ENCODE measurements around the gene CFAP58.

Gene CFAP58

GRCh38 chr10:104387130-104387888, 33.7 kb downstream of the CFAP58 start:
- DNase-seq = no peak

GRCh38 chr10:104388830-104389229, 35.2 kb downstream of the CFAP58 start:
- no peak for DNase-seq

DNA sequence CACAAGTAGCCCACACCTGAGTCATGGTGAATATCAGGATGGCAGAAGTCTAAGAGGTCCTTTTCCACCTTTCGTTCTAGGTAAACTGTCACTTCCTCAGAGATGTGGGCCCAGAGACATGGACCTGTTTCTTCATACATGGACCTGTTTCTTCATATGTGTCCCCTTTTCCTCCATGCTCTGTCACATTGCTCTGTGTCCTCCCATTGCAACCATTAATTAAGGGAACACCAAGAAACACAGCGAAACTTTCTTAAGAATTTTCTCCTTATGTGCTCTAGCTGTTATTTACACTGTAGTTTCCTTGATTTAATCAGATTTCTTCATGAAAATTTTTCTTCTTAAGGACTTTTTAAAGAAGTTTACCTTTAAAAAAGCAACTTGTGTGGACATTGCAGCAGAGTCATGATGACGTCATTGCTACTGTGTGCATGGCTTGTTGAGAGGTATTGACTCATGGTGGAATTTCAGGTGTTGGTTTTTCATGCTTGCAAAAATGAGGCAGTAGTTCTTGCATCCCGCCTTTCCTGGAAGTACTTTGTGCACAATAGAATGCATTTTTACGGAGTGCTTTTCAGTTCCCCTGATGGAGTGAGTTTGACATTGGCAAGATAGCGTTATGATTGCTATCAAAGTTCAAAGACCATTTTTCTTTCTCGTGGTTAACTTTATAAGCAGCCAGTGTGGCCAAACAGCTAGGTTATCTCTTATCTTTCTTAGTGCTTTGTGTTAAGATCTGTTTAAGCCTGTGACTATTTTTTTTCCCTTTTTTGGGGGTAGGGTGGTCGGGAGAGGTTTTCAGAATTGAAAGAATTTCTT, 37.7 kb downstream of the CFAP58 start:
- DNase-seq = no peak

DNA sequence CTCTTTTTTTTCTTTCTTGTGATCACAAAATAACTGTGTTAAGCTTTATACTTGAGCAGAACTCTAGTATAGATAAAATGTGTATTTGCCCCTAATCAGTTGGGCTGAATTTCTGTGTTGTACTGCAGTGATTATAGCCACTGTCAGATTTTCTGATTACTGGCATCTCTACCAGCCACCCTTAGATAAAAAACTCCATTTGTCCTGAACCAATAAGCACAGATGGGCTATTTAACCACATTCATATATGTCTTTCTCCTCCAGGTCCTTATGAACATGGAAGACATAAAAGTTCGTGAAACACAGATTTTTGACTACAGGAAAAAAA, 38.3 kb downstream of the CFAP58 start:
- no peak for DNase-seq

- no peak for DNase-seq
Measured at GRCh38 chr10:104393387-104393786, 39.8 kb downstream of the CFAP58 start.

DNA sequence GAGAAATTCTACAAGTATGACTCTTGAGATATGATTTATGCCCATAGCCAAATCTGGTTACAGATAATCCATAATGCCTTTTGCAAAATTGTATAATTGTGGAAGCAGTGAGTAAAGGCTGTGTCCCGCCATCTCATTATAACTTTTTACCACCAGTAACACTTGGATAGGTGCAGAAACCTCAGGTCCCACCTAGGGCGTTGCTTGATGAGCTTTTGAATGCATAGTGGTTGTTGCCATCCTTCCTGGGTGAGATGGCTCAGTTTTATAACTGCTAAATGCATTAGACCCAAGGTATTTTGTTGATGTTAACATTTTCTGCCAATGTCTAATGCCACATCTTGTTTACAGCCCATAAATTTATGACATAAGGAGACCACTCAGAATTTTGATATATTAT, 42.9 kb downstream of the CFAP58 start:
- DNase-seq = no peak

DNA sequence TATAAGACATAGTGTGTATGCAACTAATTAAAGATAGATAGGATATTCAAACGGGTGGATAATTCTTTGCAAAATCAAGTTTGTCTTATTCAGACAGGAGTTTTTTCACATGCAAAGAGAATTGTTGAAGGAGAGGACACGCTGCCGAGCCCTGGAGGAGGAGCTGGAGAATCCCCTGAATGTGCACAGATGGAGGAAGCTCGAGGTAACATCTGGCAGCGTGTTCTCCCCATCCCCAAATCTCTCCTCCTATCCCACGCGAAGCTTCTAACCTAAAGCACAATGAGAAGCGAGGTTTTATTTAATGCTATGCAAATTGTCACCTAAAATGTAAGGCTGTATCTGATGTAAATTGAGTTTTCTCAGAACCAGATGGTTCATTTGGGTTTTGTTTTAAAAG, 50.0 kb downstream of the CFAP58 start:
- DNase-seq = no peak

DNA sequence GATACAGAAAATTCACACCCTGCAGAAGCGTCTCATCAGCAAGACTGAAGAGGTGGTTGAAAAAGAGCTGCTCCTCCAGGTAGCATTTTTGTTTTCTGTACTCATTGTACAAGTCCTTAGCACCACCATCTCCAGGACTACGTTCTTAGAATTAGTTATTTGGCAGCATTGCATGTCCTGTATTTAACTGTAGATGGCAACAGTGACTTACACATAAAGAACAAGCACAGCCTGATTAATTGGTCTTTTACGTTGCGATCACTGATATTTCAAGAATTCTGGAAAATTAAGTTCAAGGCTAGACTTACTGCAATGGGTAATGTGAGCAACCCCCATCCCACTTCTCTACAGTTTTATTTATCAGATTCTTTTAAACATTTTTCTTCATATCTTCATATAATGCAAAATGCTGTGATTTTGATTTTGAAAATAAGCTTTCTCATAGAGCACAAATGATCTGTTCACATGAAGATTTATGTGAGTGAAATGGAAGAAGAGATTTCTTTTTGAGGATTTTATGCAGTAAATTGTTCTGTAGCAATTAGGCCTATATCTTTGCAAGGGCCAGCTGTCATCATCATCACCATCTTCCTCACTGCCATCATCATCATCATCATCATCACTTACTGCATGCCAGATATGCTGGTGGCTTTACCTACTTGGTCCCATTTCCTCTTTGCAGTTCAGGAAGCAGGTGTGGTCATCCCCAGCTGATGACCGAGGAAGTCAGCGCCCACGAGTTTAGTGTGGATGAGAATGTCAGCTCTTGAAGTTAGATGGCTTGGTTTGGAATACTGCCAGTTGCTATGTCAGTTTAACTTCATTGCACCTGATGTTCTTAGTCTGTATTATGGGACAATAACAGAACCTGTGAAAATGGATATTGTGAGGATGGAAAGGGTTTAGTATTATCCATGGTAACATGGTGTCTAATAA, 53.4 kb downstream of the CFAP58 start:
- DNase-seq = no peak

DNA sequence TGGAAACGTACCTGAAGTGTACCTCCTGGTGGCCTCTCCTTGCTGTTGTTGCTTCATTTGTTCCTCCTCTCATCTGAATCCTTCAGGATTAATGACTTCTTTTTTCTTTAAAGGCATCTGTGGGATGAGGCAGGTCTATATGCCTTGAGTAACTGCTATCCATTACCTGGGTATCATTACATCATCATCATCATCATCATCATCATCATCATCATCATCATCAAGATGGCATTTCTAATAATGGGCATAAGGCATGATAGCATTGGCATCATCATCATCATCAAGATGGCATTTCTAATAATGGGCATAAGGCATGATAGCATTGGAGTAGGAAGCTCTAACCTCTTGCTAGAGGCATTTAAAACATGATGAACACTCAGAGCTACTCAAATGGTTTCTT, 59.9 kb downstream of the CFAP58 start:
- no peak for DNase-seq

- no peak for DNase-seq
Measured at GRCh38 chr10:104415526-104416165, 62.0 kb downstream of the CFAP58 start.

- DNase-seq = no peak
Measured at GRCh38 chr10:104416851-104417250, 63.2 kb downstream of the CFAP58 start.

DNA sequence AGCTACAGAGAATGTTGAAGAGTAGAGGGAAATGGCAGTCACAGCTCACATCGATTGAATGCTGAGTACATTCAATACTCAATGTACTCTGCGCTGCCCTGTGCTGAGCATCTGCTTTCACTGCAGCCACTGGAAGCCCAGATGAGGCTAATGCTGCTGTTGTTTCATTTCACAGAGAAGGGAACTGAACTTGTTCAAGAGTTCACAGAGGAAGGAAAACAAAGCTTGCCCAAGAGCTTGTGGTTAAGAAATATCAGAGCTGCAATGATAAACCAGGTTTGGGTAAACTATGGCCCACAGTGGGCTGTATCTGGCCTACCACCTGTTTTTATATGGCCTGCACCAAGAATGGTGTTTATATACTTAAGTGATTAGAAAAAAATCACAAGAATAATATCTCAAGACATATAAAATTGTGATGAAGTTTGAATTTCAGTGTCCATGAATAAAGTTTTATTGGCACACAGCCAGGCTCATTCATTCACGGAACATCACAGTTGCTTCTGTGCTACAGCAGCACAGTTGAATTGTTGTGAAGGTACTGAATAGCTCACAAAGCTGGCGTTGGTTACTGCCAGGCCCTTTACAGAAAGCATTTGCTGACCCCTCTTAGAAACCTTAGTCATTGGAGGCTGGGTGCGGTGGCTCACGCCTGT, 64.1 kb downstream of the CFAP58 start:
- no peak for DNase-seq

DNA sequence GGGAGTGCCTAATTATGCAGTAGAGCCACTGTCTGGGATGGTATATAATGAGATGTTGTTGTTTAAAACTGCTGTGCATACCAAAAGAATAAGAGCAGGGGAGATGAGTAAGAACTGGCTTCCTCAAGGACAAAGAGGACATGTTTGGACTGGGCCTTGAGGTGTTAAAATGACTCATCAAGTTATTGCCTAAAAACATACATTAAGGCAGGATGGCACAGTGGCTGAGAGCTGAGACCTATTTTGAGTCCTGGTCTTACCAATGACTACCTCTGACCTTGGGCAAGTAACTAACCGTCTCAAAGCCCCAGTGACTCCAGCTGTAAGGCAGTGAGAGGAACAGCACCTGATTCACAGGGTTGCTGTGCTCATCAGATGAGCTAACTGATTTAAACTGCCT, 71.1 kb downstream of the CFAP58 start:
- no peak for DNase-seq

GRCh38 chr10:104427989-104428388, 74.4 kb downstream of the CFAP58 start:
- DNase-seq = no peak

DNA sequence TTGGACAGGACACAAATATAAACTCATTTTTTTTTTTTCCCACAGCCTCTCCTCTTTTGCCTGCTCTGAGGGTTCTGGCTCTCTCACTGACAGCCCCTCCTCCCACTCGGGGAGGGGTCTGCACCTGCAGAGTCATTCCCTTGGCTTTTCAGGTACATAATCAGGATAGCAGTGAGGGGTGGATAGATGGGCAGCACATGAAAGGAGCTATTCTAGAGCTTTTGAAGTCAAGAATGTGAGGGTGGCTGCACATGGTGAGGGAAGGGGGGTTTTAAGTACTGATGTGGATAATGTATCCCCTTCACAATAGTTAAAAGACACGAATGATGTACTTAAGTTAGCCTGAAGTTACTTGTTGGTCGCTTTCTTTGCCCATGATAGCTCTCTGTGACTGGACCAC, 76.2 kb downstream of the CFAP58 start:
- DNase-seq = no peak

DNA sequence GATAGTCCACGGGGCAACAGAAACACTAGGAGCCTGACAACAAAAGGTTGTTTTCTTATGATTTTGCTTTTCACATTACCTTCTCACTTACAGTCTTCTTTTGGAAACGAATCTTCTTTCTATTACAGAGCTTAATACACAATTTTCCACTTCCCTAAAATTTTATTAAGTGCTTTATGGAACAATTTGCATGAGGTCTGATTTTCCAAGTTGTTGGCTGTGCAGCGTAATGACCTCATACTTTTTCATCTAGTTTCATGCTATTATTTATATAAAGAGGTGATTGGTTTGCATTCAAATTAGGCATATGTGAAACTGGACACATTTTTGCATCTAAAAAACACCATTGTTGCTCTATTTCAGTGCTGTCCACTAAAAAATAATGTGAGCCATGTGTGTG, 76.7 kb downstream of the CFAP58 start:
- DNase-seq = no peak

- no peak for DNase-seq
Measured at GRCh38 chr10:104433669-104434068, 80.0 kb downstream of the CFAP58 start.

GRCh38 chr10:104434601-104435000, 81.0 kb downstream of the CFAP58 start:
- DNase-seq = no peak

- no peak for DNase-seq
Measured at GRCh38 chr10:104435822-104436221, 82.2 kb downstream of the CFAP58 start.

DNA sequence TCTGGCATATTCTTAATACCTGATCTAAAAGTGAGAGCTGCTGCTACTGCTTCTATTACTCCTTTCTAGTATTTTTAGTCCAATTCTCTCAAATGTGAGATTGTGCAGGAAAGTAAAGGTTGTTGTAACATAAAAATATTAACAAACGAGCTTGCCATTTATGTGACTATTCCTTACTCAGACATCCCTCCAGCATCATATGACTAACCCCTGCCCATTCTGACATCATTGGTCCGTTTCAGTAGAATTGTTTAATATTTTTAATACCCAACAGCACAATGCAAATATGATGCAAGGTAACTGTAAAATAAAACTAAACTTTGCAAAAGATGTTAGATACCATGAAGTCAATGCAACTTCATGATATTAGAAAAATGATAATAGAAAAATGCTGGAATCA, 83.6 kb downstream of the CFAP58 start:
- no peak for DNase-seq

DNA sequence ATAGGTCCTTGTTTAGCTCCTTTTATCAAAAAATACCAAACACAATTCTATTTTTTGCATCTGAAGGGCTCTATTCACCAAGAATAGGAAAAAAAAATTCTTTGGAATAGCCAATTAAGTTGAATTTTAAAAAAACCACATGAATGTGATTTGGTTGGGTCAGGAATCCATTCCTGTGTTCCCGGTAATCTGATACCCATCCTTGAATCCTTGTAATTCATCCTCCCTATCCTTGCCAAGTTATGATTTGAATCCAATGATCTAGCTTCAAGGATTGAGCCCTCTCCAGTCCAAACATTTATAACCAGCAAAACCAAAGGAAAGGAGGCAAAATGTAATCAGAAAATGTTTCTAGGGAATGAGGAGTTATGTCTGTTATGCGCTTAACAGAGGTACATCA, 86.6 kb downstream of the CFAP58 start:
- DNase-seq = no peak

- DNase-seq = no peak
Measured at GRCh38 chr10:104441329-104442000, 87.8 kb downstream of the CFAP58 start.

All from NCI-H2081 (cell line).